Epithelial cell of proximal tubule (primary cell): ENCODE measurements around the gene TMEM221. TPM values are rescaled to one million over a fixed set of nuclear protein-coding genes. Genes with fewer than 3 reads are reported as not detected.

Experiments used
- DNase-seq: peaks from one replicate; pipeline ENCODE4 v3.0.0-alpha.2; 2011; ENCODE audit warnings: low read depth
- H3K4me3 ChIP-seq: 2 replicates; pipeline ENCODE4 v1.5.1; 2011; ENCODE audit warnings: low read depth, mild to moderate bottlenecking, low read length
- CTCF ChIP-seq: conservative IDR thresholded peaks from 2 replicates; pipeline ENCODE4 v1.5.1; 2012; ENCODE audit warnings: low read depth, mild to moderate bottlenecking, low read length
- total RNA-seq: library from RNA; depleted of rRNA; stranded (reverse); fragments of >200 nt; gene quantifications from 2 replicates; pipeline ENCODE4 v1.2.3, GENCODE V29; 2015

TMEM221 gene
- total RNA-seq, 1 donor from 2014 or later = not detected

- TF ChIP-seq CTCF = no peak
- DNase-seq = peak; percentile 79
- peak within 1 kb of the TSS; percentile 74 for H3K4me3 ChIP-seq
Observed at GRCh38 chr19:17470068-17470841, 21.8 kb upstream of the TMEM221 start, which contains the start of gene SLC27A1. TSS of gene SLC27A1 (plus strand) at chr19:17470524. CDS start at chr19:17470541, 17 bp downstream.

DNA sequence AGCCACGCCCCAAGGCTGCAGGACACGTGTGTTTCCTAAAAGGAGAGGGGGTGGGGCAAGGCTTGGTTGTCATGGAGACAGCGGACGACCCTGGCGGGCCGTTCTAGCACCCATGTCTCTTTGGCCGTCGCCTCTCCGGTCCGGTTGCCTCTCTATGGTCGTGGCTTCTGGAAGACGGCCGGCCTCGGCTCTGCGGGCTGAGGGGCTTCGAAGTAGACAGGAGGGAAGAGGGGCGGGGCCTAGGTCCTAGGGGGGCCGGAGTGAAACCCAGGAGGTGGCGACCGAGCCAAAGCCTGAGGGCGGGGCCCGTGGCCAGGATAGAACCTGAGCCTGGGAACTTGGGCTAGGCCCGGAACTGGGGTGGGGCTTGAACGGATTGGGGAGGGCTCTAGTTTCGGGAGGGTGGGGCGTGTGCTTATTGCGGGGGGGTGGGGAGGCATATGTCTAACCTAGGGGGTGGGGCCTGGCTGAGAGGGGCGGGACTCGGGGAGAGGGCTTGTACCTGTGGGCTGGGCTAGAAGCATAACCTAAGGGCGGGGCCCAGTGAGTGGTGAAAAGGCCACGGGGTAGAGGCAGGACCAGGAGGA, 21.1 kb upstream of the TMEM221 start:
- H3K4me3 ChIP-seq = peak overlapping the region; percentile 74
- TF ChIP-seq CTCF = no peak
- peak; percentile 71 for DNase-seq

- TF ChIP-seq CTCF = no peak
- DNase-seq = no peak
- H3K4me3 ChIP-seq = peak overlapping the region; percentile 74
Observed at GRCh38 chr19:17469092-17469480, 20.6 kb upstream of the TMEM221 start.

DNA sequence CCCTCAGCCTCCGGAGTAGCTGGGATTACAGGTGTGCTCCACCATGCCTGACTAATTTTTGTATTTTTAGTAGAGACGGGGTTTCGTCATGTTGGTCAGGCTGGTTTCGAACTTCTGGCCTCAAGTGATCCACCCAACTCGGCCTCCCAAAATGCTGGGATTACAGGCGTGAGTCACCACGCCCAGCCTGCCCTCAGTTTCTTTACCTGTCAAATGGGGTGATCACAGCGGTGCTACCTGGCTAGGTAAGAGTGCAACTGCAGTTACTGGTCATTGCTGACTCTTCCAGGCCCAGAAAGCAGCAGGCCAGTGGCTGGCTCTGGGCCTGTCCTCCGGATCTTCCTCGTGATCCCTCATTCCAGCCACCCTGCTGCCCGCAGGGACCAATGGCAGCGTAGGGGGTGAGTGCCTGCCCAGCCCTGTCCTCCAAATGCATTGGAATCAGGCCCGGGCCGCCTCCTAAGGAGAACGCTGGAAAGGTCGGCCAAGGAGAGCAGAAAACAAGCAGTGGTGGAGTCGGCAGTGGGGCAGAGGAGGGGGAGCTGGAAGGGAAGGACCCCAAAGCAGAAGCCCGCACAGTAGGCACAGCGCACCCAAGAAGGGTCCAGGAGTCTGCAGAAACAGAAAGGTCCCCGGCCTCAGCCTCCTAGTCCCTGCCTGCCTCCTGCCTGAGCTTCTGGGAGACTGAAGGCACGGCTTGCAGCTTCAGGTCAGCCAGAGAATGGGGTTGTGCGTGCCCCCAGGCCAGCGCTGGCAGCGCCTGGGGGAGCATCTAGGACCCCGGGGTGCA, 20.0 kb upstream of the TMEM221 start:
- H3K4me3 ChIP-seq = no peak overlapping the region
- no peak for TF ChIP-seq CTCF
- DNase-seq = no peak

- H3K4me3 ChIP-seq = no peak overlapping the region
- DNase-seq = no peak
- no peak for TF ChIP-seq CTCF
Observed at GRCh38 chr19:17467471-17468301, 19.2 kb upstream of the TMEM221 start.

- H3K4me3 ChIP-seq = no peak overlapping the region
- no peak for DNase-seq
- TF ChIP-seq CTCF = no peak
Observed at GRCh38 chr19:17466487-17466850, 18.0 kb upstream of the TMEM221 start.
